DND-41 (cell line): ENCODE results near the gene FURIN.

Source experiments
- EZH2 ChIP-seq: IDR thresholded peaks from 3 replicates; pipeline ENCODE4 v1.6.1; 2012; ENCODE audit warnings: borderline replicate concordance, low read depth, mild to moderate bottlenecking, moderate library complexity, low read length, inconsistent platforms; ENCODE audit not compliant: severe bottlenecking
- TF ChIP-seq, protein P1 (sequence below): IDR thresholded peaks from 2 replicates; pipeline ENCODE4 v1.5.1; 2012; ENCODE audit warnings: borderline replicate concordance, low read length, moderate library complexity, mild to moderate bottlenecking; ENCODE audit not compliant: poor library complexity, severe bottlenecking; ENCODE audit errors: extremely low read depth

DNA sequence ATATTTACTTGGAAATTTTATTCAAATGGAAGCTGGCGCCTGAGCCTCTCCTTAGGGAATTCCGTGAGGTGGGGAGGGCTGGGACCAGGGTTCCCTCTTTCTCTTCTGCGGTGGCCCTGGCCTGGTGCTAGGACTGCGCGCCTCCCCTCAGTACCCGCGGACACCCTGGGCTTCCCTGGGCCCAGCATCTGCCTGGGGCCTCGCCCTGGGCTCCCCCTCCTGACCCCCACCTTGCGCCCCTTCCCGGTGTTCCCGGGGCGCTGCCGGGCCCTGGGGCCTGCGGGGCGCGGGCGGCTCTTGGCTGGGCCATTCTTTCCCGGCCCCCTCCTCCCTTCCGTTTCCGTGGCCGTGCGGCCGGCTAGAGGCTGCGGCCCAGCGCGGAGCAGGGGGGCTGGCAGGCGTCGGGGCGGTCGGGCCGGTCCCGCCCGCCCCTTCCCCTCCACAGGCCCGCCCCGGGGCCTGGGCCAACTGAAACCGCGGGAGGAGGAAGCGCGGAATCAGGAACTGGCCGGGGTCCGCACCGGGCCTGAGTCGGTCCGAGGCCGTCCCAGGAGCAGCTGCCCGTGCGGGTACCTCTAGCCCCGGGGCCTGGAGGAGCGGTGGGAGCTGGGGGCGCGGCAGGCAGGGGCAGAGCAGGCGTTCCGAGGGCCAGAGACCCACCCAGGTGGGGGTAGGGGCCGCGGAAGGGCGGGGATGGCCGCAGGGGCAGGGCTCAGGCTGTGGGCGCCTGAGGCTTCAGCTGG lies 15.8 kb downstream of the FURIN start, which contains the start of gene FES:
- TF ChIP-seq, protein P1, sequence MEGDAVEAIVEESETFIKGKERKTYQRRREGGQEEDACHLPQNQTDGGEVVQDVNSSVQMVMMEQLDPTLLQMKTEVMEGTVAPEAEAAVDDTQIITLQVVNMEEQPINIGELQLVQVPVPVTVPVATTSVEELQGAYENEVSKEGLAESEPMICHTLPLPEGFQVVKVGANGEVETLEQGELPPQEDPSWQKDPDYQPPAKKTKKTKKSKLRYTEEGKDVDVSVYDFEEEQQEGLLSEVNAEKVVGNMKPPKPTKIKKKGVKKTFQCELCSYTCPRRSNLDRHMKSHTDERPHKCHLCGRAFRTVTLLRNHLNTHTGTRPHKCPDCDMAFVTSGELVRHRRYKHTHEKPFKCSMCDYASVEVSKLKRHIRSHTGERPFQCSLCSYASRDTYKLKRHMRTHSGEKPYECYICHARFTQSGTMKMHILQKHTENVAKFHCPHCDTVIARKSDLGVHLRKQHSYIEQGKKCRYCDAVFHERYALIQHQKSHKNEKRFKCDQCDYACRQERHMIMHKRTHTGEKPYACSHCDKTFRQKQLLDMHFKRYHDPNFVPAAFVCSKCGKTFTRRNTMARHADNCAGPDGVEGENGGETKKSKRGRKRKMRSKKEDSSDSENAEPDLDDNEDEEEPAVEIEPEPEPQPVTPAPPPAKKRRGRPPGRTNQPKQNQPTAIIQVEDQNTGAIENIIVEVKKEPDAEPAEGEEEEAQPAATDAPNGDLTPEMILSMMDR: no peak
- no peak for TF ChIP-seq EZH2
